GM19099 (cell line): Measurements from ENCODE around the gene RNF217.

Source experiments
- POLR2A ChIP-seq: IDR thresholded peaks from 3 replicates; pipeline ENCODE4 v1.6.1; 2011; ENCODE audit warnings: low read depth; ENCODE audit not compliant: insufficient read length; ENCODE audit errors: extremely low read depth

RNF217 gene

DNA sequence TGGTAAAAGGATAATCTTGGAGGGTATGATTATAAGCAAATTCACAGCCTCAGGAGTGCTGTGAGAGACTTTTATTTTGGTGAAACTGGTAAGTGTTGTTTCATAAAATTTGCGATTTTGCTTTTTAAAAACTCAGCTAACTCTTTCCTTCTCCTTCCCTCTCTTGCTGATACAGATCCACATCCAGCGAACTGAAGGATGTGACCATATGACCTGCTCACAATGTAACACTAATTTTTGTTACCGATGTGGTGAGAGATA lies 114.2 kb downstream of the RNF217 start:
- no peak for TF ChIP-seq POLR2A

GRCh38 chr6:125077453-125077852 lies 115.2 kb downstream of the RNF217 start:
- no peak for TF ChIP-seq POLR2A

GRCh38 chr6:125078602-125079321 lies 116.5 kb downstream of the RNF217 start:
- no peak for TF ChIP-seq POLR2A

DNA sequence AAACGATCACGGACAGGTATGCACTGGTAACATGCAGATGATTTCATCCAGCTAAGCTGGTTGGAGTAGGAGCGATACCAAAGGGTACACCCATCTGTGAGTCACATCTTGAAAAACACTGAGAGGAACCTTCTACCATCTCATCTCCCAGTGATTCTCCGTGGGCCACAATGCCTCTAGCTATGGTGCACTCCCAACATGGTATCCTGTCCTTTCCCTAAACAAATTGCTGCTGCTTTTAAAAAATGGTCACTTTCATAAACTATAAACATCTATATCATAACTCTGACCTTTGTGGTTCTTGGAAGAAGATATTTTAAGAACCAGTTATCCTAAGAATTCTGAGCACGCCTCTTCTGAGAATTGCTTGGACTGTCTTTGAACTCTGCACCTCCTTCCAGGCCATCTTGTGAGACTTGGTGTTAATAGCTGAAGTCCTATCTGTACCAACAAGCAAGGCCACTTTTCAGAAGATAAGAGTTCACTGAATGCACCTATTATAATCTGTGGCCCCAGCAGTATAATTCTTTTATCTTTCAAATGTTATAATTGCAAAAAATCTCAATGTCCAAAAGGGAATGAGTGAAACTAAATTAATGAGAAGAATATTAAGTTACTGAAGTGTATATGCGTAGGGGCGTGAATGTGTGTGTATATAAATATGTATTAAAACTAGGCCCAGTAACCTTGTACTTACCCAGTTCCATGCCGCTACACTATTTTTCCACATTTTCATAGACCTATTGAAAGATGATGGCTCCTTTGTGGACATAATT lies 120.9 kb downstream of the RNF217 start:
- no peak for TF ChIP-seq POLR2A

DNA sequence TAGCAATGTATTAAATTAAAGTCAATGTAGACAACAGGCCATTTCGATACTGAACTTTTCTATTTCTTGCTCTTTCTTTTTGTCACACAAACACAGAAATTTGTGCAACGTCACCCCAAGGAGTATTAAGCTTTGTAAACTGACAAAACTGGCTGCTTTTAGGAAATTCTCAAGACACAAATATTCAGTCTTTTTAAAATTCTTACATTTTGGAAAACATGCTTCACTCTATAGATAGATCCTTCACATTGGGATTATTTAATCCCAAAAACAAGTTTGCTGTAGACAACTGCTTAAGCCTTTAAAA lies 121.4 kb downstream of the RNF217 start:
- no peak for TF ChIP-seq POLR2A

GRCh38 chr6:125086716-125087115 lies 124.5 kb downstream of the RNF217 start:
- no peak for TF ChIP-seq POLR2A

DNA sequence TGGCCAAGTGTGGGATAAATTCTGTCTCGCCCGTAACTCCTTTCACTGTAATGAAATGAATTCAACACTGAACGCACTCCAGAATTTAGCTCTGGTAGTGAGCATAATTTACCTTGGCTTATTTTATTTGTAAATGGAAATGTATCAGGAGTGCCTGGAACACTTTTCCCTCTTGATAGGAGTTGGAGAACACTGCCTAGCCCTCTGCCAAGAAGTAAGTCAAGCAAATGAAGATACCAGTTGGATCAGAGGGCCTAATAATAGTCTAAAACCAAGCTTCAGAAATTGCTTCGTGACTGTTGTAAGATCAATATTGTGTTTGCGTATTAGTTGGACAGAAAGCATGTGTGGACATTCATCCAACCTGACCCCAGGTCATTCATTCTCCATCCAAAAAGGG lies 126.7 kb downstream of the RNF217 start:
- no peak for TF ChIP-seq POLR2A

DNA sequence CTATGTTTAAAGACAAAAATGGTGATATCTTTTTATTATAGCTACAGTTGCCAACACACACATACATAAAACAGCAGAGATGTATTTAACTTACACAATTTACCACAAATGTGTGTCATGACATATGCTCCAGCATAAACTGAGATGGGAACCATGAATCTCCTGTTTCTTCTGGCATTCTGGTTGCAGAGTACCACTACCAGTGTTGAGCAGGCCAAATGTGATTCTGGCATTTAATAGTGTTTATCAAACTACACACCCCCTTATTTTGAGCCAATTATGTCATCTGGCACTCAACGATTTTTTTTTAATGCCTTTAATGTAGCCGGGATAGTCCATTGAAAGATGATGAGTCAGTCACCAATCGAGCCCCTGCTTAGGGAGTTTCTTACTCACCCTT lies 132.3 kb downstream of the RNF217 start:
- no peak for TF ChIP-seq POLR2A

GRCh38 chr6:125095580-125096301 lies 133.5 kb downstream of the RNF217 start:
- no peak for TF ChIP-seq POLR2A

GRCh38 chr6:125097186-125097585 lies 134.9 kb downstream of the RNF217 start:
- TF ChIP-seq POLR2A, result no peak

DNA sequence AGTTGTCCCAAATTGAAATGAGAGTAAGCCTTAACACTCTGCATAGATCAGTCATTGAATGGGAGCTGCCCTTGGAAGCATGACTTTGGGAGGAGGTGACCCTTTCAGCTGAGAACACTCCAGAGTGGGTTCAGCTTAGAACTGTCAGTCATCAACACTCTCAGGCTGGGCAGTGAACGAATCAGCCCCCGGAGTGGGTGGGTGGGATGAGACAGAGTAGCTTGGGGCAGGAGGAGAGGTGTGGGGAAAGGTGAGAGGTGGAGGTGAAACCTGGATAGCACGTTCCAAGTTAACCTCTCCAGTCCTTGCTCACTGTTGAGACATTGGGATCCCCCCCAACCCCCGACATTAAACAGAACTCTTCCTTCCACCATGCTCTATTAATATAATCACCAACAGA lies 136.0 kb downstream of the RNF217 start:
- no peak for TF ChIP-seq POLR2A

GRCh38 chr6:125099211-125100073 lies 137.2 kb downstream of the RNF217 start:
- TF ChIP-seq POLR2A, result no peak

- no peak for TF ChIP-seq POLR2A
Observed at GRCh38 chr6:125100074-125100652, 137.9 kb downstream of the RNF217 start.

DNA sequence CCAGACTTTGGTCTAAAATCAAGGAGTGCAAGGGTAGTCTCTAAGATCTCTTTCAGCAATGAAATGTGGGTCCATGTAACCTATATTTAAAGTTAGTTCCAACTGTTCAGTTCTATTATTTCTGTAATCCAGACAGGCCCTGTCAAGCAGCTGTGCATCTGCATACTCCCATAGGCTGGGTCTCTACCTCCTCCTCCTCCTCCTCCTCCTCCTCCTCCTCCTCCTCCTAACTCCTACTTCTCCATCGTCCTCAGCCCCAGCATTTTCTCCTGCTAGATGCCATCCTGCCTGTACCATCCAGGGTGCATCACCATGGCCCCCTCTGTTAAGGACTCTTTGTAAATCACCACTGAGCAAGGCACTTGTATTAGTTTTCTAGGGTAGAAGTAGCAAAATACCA lies 138.9 kb downstream of the RNF217 start:
- TF ChIP-seq POLR2A, result no peak

GRCh38 chr6:125101631-125102030 lies 139.4 kb downstream of the RNF217 start:
- no peak for TF ChIP-seq POLR2A
